GM12878 (cell line): ENCODE data around the gene DIS3L2. TPM values are rescaled to one million over a fixed set of nuclear protein-coding genes. Genes with fewer than 3 reads are reported as not detected.

Experiments
- ATAC-seq: fragments of 200-7000 bp; cut with Tn5 transposase; 3 replicates; pipeline ENCODE4 v1.9.1; 2020; ENCODE audit warnings: mild to moderate bottlenecking, moderate library complexity
- BruUV-seq: library from RNA; stranded (reverse); fragments of 400-500 nt; replicated peaks from 2 replicates; lab custom pipeline; 2021; lab: Mats Ljungman, UMichigan
- CTCF ChIA-PET: fragments of 300-600 bp; sonication (Branson Sonifier 250); formaldehyde crosslinking; extraction: SDS; loops from one replicate; lab custom pipeline; 2021; ENCODE audit warnings: inconsistent platforms; lab: Yijun Ruan, JAX
- POLR2A ChIA-PET: fragments of 350-600 bp; formaldehyde crosslinking; extraction: SDS; loops from one replicate; lab custom pipeline; 2021; ENCODE audit warnings: inconsistent platforms; lab: Charles Lee
- RAD21 ChIA-PET: fragments of 300-600 bp; sonication (Branson Sonifier 250); formaldehyde crosslinking; loops from one replicate; lab custom pipeline; 2023; ENCODE audit warnings: antibody characterized with exemption; ENCODE audit not compliant: unreplicated experiment; lab: Charles Lee
- SMC1A ChIA-PET: fragments of 300-600 bp; sonication (Branson Sonifier 250); formaldehyde crosslinking; loops from one replicate; lab custom pipeline; 2023; ENCODE audit not compliant: unreplicated experiment, uncharacterized antibody; lab: Charles Lee
- DNase-seq: peaks from one replicate; pipeline ENCODE4 v3.0.0-alpha.2; 2011; ENCODE audit warnings: low read depth, low spot score
- FAIRE-seq: peaks from 3 replicates; lab custom pipeline; 2011; peaks lifted over from hg19 to GRCh38; lab: Jason Lieb, UNC
- H2AFZ ChIP-seq: 2 replicates; pipeline ENCODE4 v1.6.0; 2011; ENCODE audit warnings: low read depth, low read length, control low read depth; ENCODE audit not compliant: control insufficient read depth
- H3K27ac ChIP-seq: 2 replicates; pipeline ENCODE4 v1.5.1; 2011; ENCODE audit warnings: control low read depth; ENCODE audit not compliant: control insufficient read depth, insufficient read depth
- H3K27me3 ChIP-seq, 2 experiments: replicated peaks in 1 of 2; 2 replicates each; pipeline versions ENCODE4 v1.6.0 to v1.6.1; 2011; ENCODE audit warnings: low read length in 1 of 2; ENCODE audit not compliant: control insufficient read depth in 2 of 2, insufficient read depth in 2 of 2
- H3K36me3 ChIP-seq, 2 experiments: 2 replicates each; pipeline ENCODE4 v1.5.1; 2011; ENCODE audit warnings: low read length in 1 of 2; ENCODE audit not compliant: control insufficient read depth in 2 of 2, insufficient read depth in 2 of 2
- H3K4me1 ChIP-seq: 2 replicates; pipeline ENCODE4 v1.6.1; 2011; ENCODE audit warnings: mild to moderate bottlenecking, low read length, moderate library complexity, mixed read lengths; ENCODE audit not compliant: control insufficient read depth, insufficient read depth
- H3K4me2 ChIP-seq: 2 replicates; pipeline ENCODE4 v1.6.0; 2011; ENCODE audit warnings: control low read depth; ENCODE audit not compliant: control insufficient read depth, insufficient read depth
- H3K4me3 ChIP-seq: fragments of 200-600 bp; sonication (generic); 2 replicates; pipeline ENCODE4 v1.5.1; 2016
- H3K79me2 ChIP-seq: 2 replicates; pipeline ENCODE4 v1.6.0; 2011; ENCODE audit warnings: low read length; ENCODE audit not compliant: control insufficient read depth, insufficient read depth
- H3K9ac ChIP-seq: 2 replicates; pipeline ENCODE4 v1.8.0; 2011; ENCODE audit warnings: low read length, control low read depth, mixed read lengths; ENCODE audit not compliant: control insufficient read depth, insufficient read depth
- H3K9me3 ChIP-seq: replicated peaks from 3 replicates; pipeline ENCODE4 v1.5.1; 2011; ENCODE audit warnings: mild to moderate bottlenecking, low read length; ENCODE audit not compliant: control insufficient read depth, insufficient read depth
- H4K20me1 ChIP-seq: 2 replicates; pipeline ENCODE4 v1.6.0; 2011; ENCODE audit not compliant: control insufficient read depth, insufficient read depth
- CBFB ChIP-seq: IDR thresholded peaks from 2 replicates; pipeline ENCODE4 v1.6.1; 2016; ENCODE audit warnings: antibody characterized with exemption, low read depth
- CHD1 ChIP-seq: IDR thresholded peaks from 2 replicates; pipeline ENCODE4 v1.6.1; 2012; ENCODE audit warnings: low read depth, low read length, improper control_type of control experiment
- CHD4 ChIP-seq: fragments of 200-600 bp; sonication (generic); IDR thresholded peaks from 2 replicates; pipeline ENCODE4 v1.6.1; 2016; ENCODE audit warnings: mild to moderate bottlenecking
- CREB1 ChIP-seq: IDR thresholded peaks from 2 replicates; pipeline ENCODE4 v1.6.1; 2012; ENCODE audit warnings: low read depth, mild to moderate bottlenecking, inconsistent platforms
- CTCF ChIP-seq, 3 experiments: IDR thresholded peaks in 2 of 3; conservative IDR thresholded peaks in 1 of 3; 2 replicates each; pipeline ENCODE4 v1.5.1; 2011; ENCODE audit warnings: low read depth in 3 of 3, low read length in 3 of 3, mild to moderate bottlenecking in 3 of 3, control low read depth in 2 of 3, moderate library complexity in 2 of 3, inconsistent platforms in 1 of 3, mixed read lengths in 1 of 3; ENCODE audit not compliant: control insufficient read depth in 2 of 3, insufficient read depth in 1 of 3; ENCODE audit errors: extremely low read depth in 1 of 3
- HDAC6 ChIP-seq: fragments of 200-600 bp; sonication (generic); IDR thresholded peaks from one replicate; pipeline ENCODE4 v1.8.0; 2017; ENCODE audit warnings: antibody characterized with exemption; ENCODE audit not compliant: unreplicated experiment
- MTA2 ChIP-seq: fragments of 450-650 bp; IDR thresholded peaks from 2 replicates; pipeline ENCODE4 v1.6.1; 2016; ENCODE audit warnings: low read depth, mild to moderate bottlenecking, moderate library complexity
- NR2C1 ChIP-seq: fragments of 450-650 bp; IDR thresholded peaks from 2 replicates; pipeline ENCODE4 v1.6.1; 2017; ENCODE audit warnings: antibody characterized with exemption, mild to moderate bottlenecking, moderate library complexity
- ZNF207 ChIP-seq: fragments of 450-650 bp; IDR thresholded peaks from 2 replicates; pipeline ENCODE4 v1.6.1; 2014; ENCODE audit warnings: antibody characterized with exemption, mild to moderate bottlenecking, borderline replicate concordance
- ZSCAN29 ChIP-seq: fragments of 450-650 bp; IDR thresholded peaks from 2 replicates; pipeline ENCODE4 v1.6.1; 2017; ENCODE audit warnings: mild to moderate bottlenecking, moderate library complexity
- WGBS: methylation state at CpG from one replicate; pipeline ENCODE4 v1.1.6; 2016; ENCODE audit warnings: low lambda C conversion rate; ENCODE audit not compliant: insufficient replicate concordance, insufficient coverage; ENCODE audit errors: missing lambda C conversion rate; 5-methylcytosine and 5-hydroxymethylcytosine counted together
- in situ Hi-C: fragments of 300-500 bp; cut with MboI; formaldehyde crosslinking; loops from 9 replicates; pipeline ENCODE4 v1.14.3; 2018; ENCODE audit warnings: mixed read lengths
- intact Hi-C: fragments of 100-400 bp; cut with micrococcal nuclease; formaldehyde crosslinking; loops from one replicate; pipeline ENCODE4 v1.14.2; 2022; ENCODE audit not compliant: unreplicated experiment
- polyA plus RNA-seq, 11 experiments: library from polyadenylated mRNA; depleted of rRNA in 4 of 11; unstranded in 6 of 11; stranded (reverse) in 5 of 11; fragments of >200 nt; fragmentation: Nextera tagmentation in 4 of 11; fragmentation: Illumina TruSeq in 1 of 11; extraction: Ambion mirVana in 4 of 11; extraction: Trizol in 1 of 11; gene quantifications; 1 replicate in 1 of 11; 2 replicates in 10 of 11; pipeline versions ENCODE4 v1.2.1 to v1.2.3, GENCODE V29; 2011 to 2016; ENCODE audit warnings: inconsistent platforms in 2 of 11, missing spikeins in 2 of 11, low read depth in 1 of 11
- total RNA-seq, 4 experiments: library from RNA; depleted of rRNA in 3 of 4; stranded (reverse); fragments of >200 nt in 3 of 4; fragmentation: Illumina TruSeq in 1 of 4; extraction: Trizol in 1 of 4; gene quantifications; 2 replicates each; pipeline versions ENCODE4 v1.2.1 to v1.2.3, GENCODE V29; 2013 to 2021
- TF ChIP-seq, protein P1 (sequence below): fragments of 150-350 bp; IDR thresholded peaks from 2 replicates; pipeline ENCODE4 v1.6.1; 2016; ENCODE audit warnings: low read depth, low read length

The DIS3L2 gene
- total and polyA plus RNA-seq, 10 of the 15 experiments (the other 5 are each of a cell fraction or from before 2014, with no cell fraction given), result 3.5 to 27.1 (median 16.0) TPM

- in situ Hi-C loops, result no loop called here
- ChIA-PET RAD21 (no interaction called here), CTCF (no interaction called here), POLR2A (no interaction called here), SMC1A (no interaction called here)
- no peak for FAIRE-seq
- H3K27ac ChIP-seq, result no peak overlapping the region
- no peak overlapping the region for H3K9ac ChIP-seq
- H2AFZ ChIP-seq, result no peak overlapping the region
- no TSS peak for BruUV-seq
- DNase-seq, result no peak
- no peak for ATAC-seq
- no peaks in the 10 kb centered on the region for H3K27me3 ChIP-seq
- intact Hi-C loops, result no loop called here
- TF ChIP-seq MTA2, result no peak
- TF ChIP-seq NR2C1, result no peak
- TF ChIP-seq HDAC6, result no peak
- no peak for TF ChIP-seq CREB1
- TF ChIP-seq ZNF207, result no peak
- TF ChIP-seq, protein P1, sequence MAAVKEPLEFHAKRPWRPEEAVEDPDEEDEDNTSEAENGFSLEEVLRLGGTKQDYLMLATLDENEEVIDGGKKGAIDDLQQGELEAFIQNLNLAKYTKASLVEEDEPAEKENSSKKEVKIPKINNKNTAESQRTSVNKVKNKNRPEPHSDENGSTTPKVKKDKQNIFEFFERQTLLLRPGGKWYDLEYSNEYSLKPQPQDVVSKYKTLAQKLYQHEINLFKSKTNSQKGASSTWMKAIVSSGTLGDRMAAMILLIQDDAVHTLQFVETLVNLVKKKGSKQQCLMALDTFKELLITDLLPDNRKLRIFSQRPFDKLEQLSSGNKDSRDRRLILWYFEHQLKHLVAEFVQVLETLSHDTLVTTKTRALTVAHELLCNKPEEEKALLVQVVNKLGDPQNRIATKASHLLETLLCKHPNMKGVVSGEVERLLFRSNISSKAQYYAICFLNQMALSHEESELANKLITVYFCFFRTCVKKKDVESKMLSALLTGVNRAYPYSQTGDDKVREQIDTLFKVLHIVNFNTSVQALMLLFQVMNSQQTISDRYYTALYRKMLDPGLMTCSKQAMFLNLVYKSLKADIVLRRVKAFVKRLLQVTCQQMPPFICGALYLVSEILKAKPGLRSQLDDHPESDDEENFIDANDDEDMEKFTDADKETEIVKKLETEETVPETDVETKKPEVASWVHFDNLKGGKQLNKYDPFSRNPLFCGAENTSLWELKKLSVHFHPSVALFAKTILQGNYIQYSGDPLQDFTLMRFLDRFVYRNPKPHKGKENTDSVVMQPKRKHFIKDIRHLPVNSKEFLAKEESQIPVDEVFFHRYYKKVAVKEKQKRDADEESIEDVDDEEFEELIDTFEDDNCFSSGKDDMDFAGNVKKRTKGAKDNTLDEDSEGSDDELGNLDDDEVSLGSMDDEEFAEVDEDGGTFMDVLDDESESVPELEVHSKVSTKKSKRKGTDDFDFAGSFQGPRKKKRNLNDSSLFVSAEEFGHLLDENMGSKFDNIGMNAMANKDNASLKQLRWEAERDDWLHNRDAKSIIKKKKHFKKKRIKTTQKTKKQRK, result no peak
- no peak for TF ChIP-seq CHD1
- no peak for TF ChIP-seq ZSCAN29
- TF ChIP-seq CBFB, result no peak
- TF ChIP-seq CTCF (IDR thresholded peaks at IDR 0.05 in 2 of 3, conservative IDR thresholded peaks at IDR 0.05 in 1 of 3; ENCODE audit: control insufficient read depth in 2 of 3, extremely low read depth in 1 of 3, insufficient read depth in 1 of 3, low read depth in 3 of 3, low read length in 3 of 3), result no peak
- no peak for TF ChIP-seq CHD4
- WGBS, result 89% methylated on average over 12 of the region's 12 CpGs
- H3K9me3 ChIP-seq, result peaks cover 2% of the 10 kb centered on the region; the same call in 2 of the 3 replicates
- no peaks in the 10 kb centered on the region for H4K20me1 ChIP-seq
- no peaks in the 10 kb centered on the region for H3K79me2 ChIP-seq
- H3K36me3 ChIP-seq, result no peaks in the 10 kb centered on the region; a peak in 1 of 4 replicates
- peaks cover 15% of the 10 kb centered on the region for H3K4me1 ChIP-seq
- no peak overlapping the region for H3K4me3 ChIP-seq
- no peak overlapping the region for H3K4me2 ChIP-seq
Measured at GRCh38 chr2:232318169-232318855, 356.8 kb downstream of the DIS3L2 start.
